IMR-90 (cell line): ENCODE results near the gene AXIN1. TPM values are rescaled to one million over a fixed set of nuclear protein-coding genes. Genes with fewer than 3 reads are reported as not detected.

Experiments
- ATAC-seq: fragments of 200-7000 bp; cut with Tn5 transposase; 2 replicates; pipeline ENCODE4 v1.9.1; 2020; ENCODE audit warnings: low read depth, mild to moderate bottlenecking, moderate library complexity
- BruUV-seq: library from RNA; stranded (reverse); fragments of 400-500 nt; replicated peaks from 2 replicates; lab custom pipeline; 2021; lab: Mats Ljungman, UMichigan
- CTCF ChIA-PET: fragments of 300-600 bp; formaldehyde crosslinking; extraction: SDS; loops from one replicate; lab custom pipeline; 2021; ENCODE audit warnings: antibody characterized with exemption; lab: Yijun Ruan, JAX
- POLR2A ChIA-PET: fragments of 300-600 bp; sonication (Branson Sonifier 250); formaldehyde crosslinking; loops from one replicate; lab custom pipeline; 2022; ENCODE audit warnings: antibody characterized with exemption; ENCODE audit not compliant: unreplicated experiment; lab: Charles Lee
- DNase-seq: peaks from one replicate; pipeline ENCODE4 v3.0.0; 2013
- H2AFZ ChIP-seq: replicated peaks from 2 replicates; pipeline ENCODE3; 2013; ENCODE audit warnings: low read length, mild to moderate bottlenecking; ENCODE audit not compliant: poor library complexity
- H2AK5ac ChIP-seq: 2 replicates; pipeline ENCODE4 v1.6.1; 2013; ENCODE audit warnings: low read depth, low read length, inconsistent platforms
- H2AK9ac ChIP-seq: replicated peaks from 2 replicates; pipeline ENCODE3; 2013; ENCODE audit warnings: mild to moderate bottlenecking, low read depth, low read length, moderate library complexity; ENCODE audit not compliant: poor library complexity
- H2BK120ac ChIP-seq: 2 replicates; pipeline ENCODE4 v1.6.1; 2013; ENCODE audit warnings: low read depth, low read length, inconsistent platforms
- H2BK15ac ChIP-seq: 3 replicates; pipeline ENCODE4 v1.6.1; 2013; ENCODE audit warnings: low read depth, low read length, inconsistent platforms
- H2BK20ac ChIP-seq: 2 replicates; pipeline ENCODE4 v1.6.1; 2013; ENCODE audit warnings: low read depth, mild to moderate bottlenecking, inconsistent platforms, low read length, moderate library complexity
- H2BK5ac ChIP-seq: 2 replicates; pipeline ENCODE4 v1.6.1; 2013; ENCODE audit warnings: mild to moderate bottlenecking, low read depth, low read length, inconsistent platforms; ENCODE audit not compliant: poor library complexity, severe bottlenecking
- H3K14ac ChIP-seq: replicated peaks from 2 replicates; pipeline ENCODE4 v1.6.1; 2013; ENCODE audit warnings: low read depth, low read length, inconsistent platforms
- H3K18ac ChIP-seq: 2 replicates; pipeline ENCODE4 v1.6.1; 2013; ENCODE audit warnings: low read depth, low read length, control low read depth
- H3K23ac ChIP-seq: 2 replicates; pipeline ENCODE4 v1.6.1; 2013; ENCODE audit warnings: low read depth, low read length, inconsistent platforms
- H3K27ac ChIP-seq: 2 replicates; pipeline ENCODE4 v1.5.1; 2013; ENCODE audit warnings: mild to moderate bottlenecking, control low read depth, low read length; ENCODE audit not compliant: insufficient read depth
- H3K27me3 ChIP-seq: 2 replicates; pipeline ENCODE4 v1.6.1; 2013; ENCODE audit warnings: low read length; ENCODE audit not compliant: control insufficient read depth, insufficient read depth
- H3K36me3 ChIP-seq: 2 replicates; pipeline ENCODE4 v1.6.1; 2013; ENCODE audit warnings: low read length, mixed read lengths; ENCODE audit not compliant: control insufficient read depth, insufficient read depth
- H3K4ac ChIP-seq: 2 replicates; pipeline ENCODE4 v1.6.1; 2013; ENCODE audit warnings: low read depth, low read length, inconsistent platforms
- H3K4me1 ChIP-seq: 2 replicates; pipeline ENCODE4 v1.6.1; 2013; ENCODE audit warnings: low read length, mixed read lengths; ENCODE audit not compliant: control insufficient read depth, insufficient read depth
- H3K4me2 ChIP-seq: 2 replicates; pipeline ENCODE4 v1.6.1; 2013; ENCODE audit warnings: low read depth, mild to moderate bottlenecking, control low read depth, low read length, moderate library complexity
- H3K4me3 ChIP-seq: 2 replicates; pipeline ENCODE4 v1.5.1; 2013; ENCODE audit warnings: low read depth, mild to moderate bottlenecking, control low read depth, low read length, moderate library complexity; ENCODE audit not compliant: insufficient read depth
- H3K56ac ChIP-seq: 2 replicates; pipeline ENCODE4 v1.6.1; 2013; ENCODE audit warnings: low read length, inconsistent platforms; ENCODE audit not compliant: insufficient read depth; ENCODE audit errors: extremely low read depth
- H3K79me1 ChIP-seq, 2 experiments: 2 replicates each; pipeline ENCODE4 v1.6.1; 2013; ENCODE audit warnings: low read length in 2 of 2, inconsistent platforms in 1 of 2, low read depth in 1 of 2
- H3K9ac ChIP-seq: 2 replicates; pipeline ENCODE4 v1.6.1; 2013; ENCODE audit warnings: low read depth, low read length, control low read depth
- H3K9me1 ChIP-seq: 2 replicates; pipeline ENCODE4 v1.6.1; 2013; ENCODE audit warnings: low read length, inconsistent platforms; ENCODE audit not compliant: insufficient read depth
- H3K9me3 ChIP-seq: 2 replicates; pipeline ENCODE4 v1.6.1; 2013; ENCODE audit warnings: low read length; ENCODE audit not compliant: control insufficient read depth, insufficient read depth
- H4K20me1 ChIP-seq: 2 replicates; pipeline ENCODE4 v1.6.1; 2013; ENCODE audit warnings: low read length, inconsistent platforms; ENCODE audit not compliant: insufficient read depth
- H4K5ac ChIP-seq: 2 replicates; pipeline ENCODE4 v1.6.1; 2013; ENCODE audit warnings: mild to moderate bottlenecking, low read depth, low read length, control low read depth
- H4K8ac ChIP-seq, 2 experiments: 2 replicates each; pipeline ENCODE4 v1.6.1; 2013; ENCODE audit warnings: low read depth in 2 of 2, low read length in 2 of 2, control low read depth in 1 of 2, inconsistent platforms in 1 of 2
- H4K91ac ChIP-seq: 2 replicates; pipeline ENCODE4 v1.6.1; 2013; ENCODE audit warnings: low read depth, low read length, inconsistent platforms; ENCODE audit not compliant: insufficient read depth
- BHLHE40 ChIP-seq: fragments of 150-350 bp; IDR thresholded peaks from 2 replicates; pipeline ENCODE4 v1.6.1; 2016; ENCODE audit warnings: mild to moderate bottlenecking, low read depth, low read length
- CEBPB ChIP-seq: IDR thresholded peaks from 2 replicates; pipeline ENCODE4 v1.6.1; 2012; ENCODE audit warnings: low read depth, low read length, improper control_type of control experiment
- CHD1 ChIP-seq: IDR thresholded peaks from 2 replicates; pipeline ENCODE4 v1.6.1; 2012; ENCODE audit warnings: low read depth, low read length, improper control_type of control experiment
- ELK1 ChIP-seq: fragments of 150-350 bp; IDR thresholded peaks from 2 replicates; pipeline ENCODE4 v1.6.1; 2016; ENCODE audit warnings: low read depth, mild to moderate bottlenecking, low read length, moderate library complexity, borderline replicate concordance
- FOS ChIP-seq: fragments of 150-350 bp; IDR thresholded peaks from 2 replicates; pipeline ENCODE4 v1.6.1; 2016; ENCODE audit warnings: low read depth, low read length
- MAFK ChIP-seq: IDR thresholded peaks from 2 replicates; pipeline ENCODE4 v1.6.1; 2012; ENCODE audit warnings: low read depth, low read length, improper control_type of control experiment
- MAZ ChIP-seq: IDR thresholded peaks from 2 replicates; pipeline ENCODE4 v1.6.1; 2012; ENCODE audit warnings: low read depth, mild to moderate bottlenecking, low read length, improper control_type of control experiment, moderate library complexity, borderline replicate concordance
- MXI1 ChIP-seq: IDR thresholded peaks from 2 replicates; pipeline ENCODE4 v1.6.1; 2012; ENCODE audit warnings: low read depth, mild to moderate bottlenecking, low read length, moderate library complexity, borderline replicate concordance
- POLR2A ChIP-seq: IDR thresholded peaks from 2 replicates; pipeline ENCODE4 v1.6.1; 2012; ENCODE audit warnings: mild to moderate bottlenecking, low read depth, low read length
- RAD21 ChIP-seq: IDR thresholded peaks from 2 replicates; pipeline ENCODE4 v1.6.1; 2012; ENCODE audit warnings: low read length, improper control_type of control experiment
- RCOR1 ChIP-seq: IDR thresholded peaks from 2 replicates; pipeline ENCODE4 v1.6.1; 2012; ENCODE audit warnings: mild to moderate bottlenecking, low read length, improper control_type of control experiment; ENCODE audit not compliant: insufficient replicate concordance
- RFX5 ChIP-seq: IDR thresholded peaks from 2 replicates; pipeline ENCODE4 v1.8.0; 2012; ENCODE audit warnings: low read depth, mild to moderate bottlenecking, low read length, moderate library complexity
- SMC3 ChIP-seq: fragments of 150-350 bp; IDR thresholded peaks from 2 replicates; pipeline ENCODE4 v1.6.1; 2016; ENCODE audit warnings: low read depth, mild to moderate bottlenecking, antibody characterized with exemption, low read length, moderate library complexity
- WGBS, 2 experiments: methylation state at CpG; one replicate each; pipeline versions ENCODE4 v1.1.5 to v1.1.7; 2013; ENCODE audit warnings: missing lambda C conversion rate in 2 of 2; ENCODE audit not compliant: insufficient read length in 1 of 2; ENCODE audit errors: extremely low coverage in 2 of 2; 5-methylcytosine and 5-hydroxymethylcytosine counted together
- dilution Hi-C: fragments of 300-500 bp; cut with HindIII; formaldehyde crosslinking; loops from one replicate; pipeline ENCODE4 v1.14.3; 2018; ENCODE audit warnings: low sequenced_read_pairs; ENCODE audit not compliant: unreplicated experiment
- in situ Hi-C: fragments of 300-500 bp; cut with MboI; formaldehyde crosslinking; loops from 3 replicates; pipeline ENCODE4 v1.14.3; 2019; ENCODE audit warnings: low sequenced_read_pairs, inconsistent platforms, mixed read lengths
- intact Hi-C: fragments of 100-400 bp; cut with micrococcal nuclease; formaldehyde crosslinking; loops from 2 replicates; pipeline ENCODE4 v1.10.0; 2022
- polyA plus RNA-seq, 3 experiments: library from polyadenylated mRNA; depleted of rRNA; stranded (reverse); fragments of >200 nt; gene quantifications; 2 replicates each; pipeline ENCODE4 v1.2.3, GENCODE V29; 2012; ENCODE audit warnings: low replicate concordance in 1 of 3
- total RNA-seq: library from RNA; depleted of rRNA; stranded (reverse); fragments of >200 nt; gene quantifications from 2 replicates; pipeline ENCODE4 v1.2.3, GENCODE V29; 2012
- TF ChIP-seq, protein P1 (sequence below): conservative IDR thresholded peaks from 2 replicates; pipeline ENCODE4 v1.5.1; 2012; ENCODE audit warnings: mild to moderate bottlenecking, low read depth, low read length, improper control_type of control experiment

The AXIN1 gene
- total and polyA plus RNA-seq, 2 of the 4 experiments (the other 2 are of a cell fraction), result 10.9 to 14.2 TPM

GRCh38 chr16:340370-341091, 12.0 kb downstream of the AXIN1 start:
- no TSS peak for BruUV-seq
- TF ChIP-seq, protein P1, sequence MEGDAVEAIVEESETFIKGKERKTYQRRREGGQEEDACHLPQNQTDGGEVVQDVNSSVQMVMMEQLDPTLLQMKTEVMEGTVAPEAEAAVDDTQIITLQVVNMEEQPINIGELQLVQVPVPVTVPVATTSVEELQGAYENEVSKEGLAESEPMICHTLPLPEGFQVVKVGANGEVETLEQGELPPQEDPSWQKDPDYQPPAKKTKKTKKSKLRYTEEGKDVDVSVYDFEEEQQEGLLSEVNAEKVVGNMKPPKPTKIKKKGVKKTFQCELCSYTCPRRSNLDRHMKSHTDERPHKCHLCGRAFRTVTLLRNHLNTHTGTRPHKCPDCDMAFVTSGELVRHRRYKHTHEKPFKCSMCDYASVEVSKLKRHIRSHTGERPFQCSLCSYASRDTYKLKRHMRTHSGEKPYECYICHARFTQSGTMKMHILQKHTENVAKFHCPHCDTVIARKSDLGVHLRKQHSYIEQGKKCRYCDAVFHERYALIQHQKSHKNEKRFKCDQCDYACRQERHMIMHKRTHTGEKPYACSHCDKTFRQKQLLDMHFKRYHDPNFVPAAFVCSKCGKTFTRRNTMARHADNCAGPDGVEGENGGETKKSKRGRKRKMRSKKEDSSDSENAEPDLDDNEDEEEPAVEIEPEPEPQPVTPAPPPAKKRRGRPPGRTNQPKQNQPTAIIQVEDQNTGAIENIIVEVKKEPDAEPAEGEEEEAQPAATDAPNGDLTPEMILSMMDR, result no peak
- TF ChIP-seq MAZ, result no peak
- no peak for TF ChIP-seq MAFK
- TF ChIP-seq FOS, result no peak
- TF ChIP-seq RAD21, result no peak
- no peak for TF ChIP-seq MXI1
- no peak for TF ChIP-seq SMC3
- TF ChIP-seq CEBPB, result no peak
- TF ChIP-seq POLR2A, result no peak
- TF ChIP-seq RCOR1, result no peak
- TF ChIP-seq CHD1, result no peak
- no peak for TF ChIP-seq ELK1
- TF ChIP-seq BHLHE40, result no peak
- TF ChIP-seq RFX5, result no peak
- H3K4me2 ChIP-seq, result no peak overlapping the region
- H3K4ac ChIP-seq, result no peak overlapping the region
- no peaks in the 10 kb centered on the region for H3K27me3 ChIP-seq
- H3K23ac ChIP-seq, result no peak overlapping the region
- CTCF ChIA-PET, result no interaction called here
- no peak overlapping the region for H3K18ac ChIP-seq
- H2BK20ac ChIP-seq, result no peak overlapping the region
- peaks cover 21 to 70% of the 10 kb centered on the region in 2 experiments for H3K79me1 ChIP-seq
- ATAC-seq (no peak), DNase-seq (no peak)
- no peak overlapping the region for H4K91ac ChIP-seq
- no peak overlapping the region for H3K14ac ChIP-seq
- in situ Hi-C loops (no loop called here), intact Hi-C loops (no loop called here), dilution Hi-C loops (no loop called here)
- no peak overlapping the region for H2AK9ac ChIP-seq
- POLR2A ChIA-PET, result no interaction called here
- peaks cover 66% of the 10 kb centered on the region for H4K20me1 ChIP-seq
- no peak overlapping the region for H3K4me3 ChIP-seq
- H3K56ac ChIP-seq, result no peak overlapping the region
- no peak overlapping the region for H2AFZ ChIP-seq
- no peaks in the 10 kb centered on the region for H3K4me1 ChIP-seq
- no peak overlapping the region for H3K27ac ChIP-seq
- 95% methylated on average over 22 of the region's 23 CpGs; no CpG with 5 or more reads in 1 of the 2 experiments for WGBS, 2 experiments
- no peak overlapping the region for H2BK120ac ChIP-seq
- H3K36me3 ChIP-seq, result peaks cover 7% of the 10 kb centered on the region
- H2AK5ac ChIP-seq, result no peak overlapping the region
- peaks cover 6% of the 10 kb centered on the region for H3K9me1 ChIP-seq
- H3K9ac ChIP-seq, result no peak overlapping the region
- no peak overlapping the region for H2BK5ac ChIP-seq
- H4K5ac ChIP-seq, result no peak overlapping the region
- H2BK15ac ChIP-seq, result no peak overlapping the region
- H3K9me3 ChIP-seq, result no peaks in the 10 kb centered on the region
- no peak overlapping the region for H4K8ac ChIP-seq
